ENCODE data around the gene DHRS1. TPM values are rescaled to one million over a fixed set of nuclear protein-coding genes. Genes with fewer than 3 reads are reported as not detected.

DHRS1 gene
- total and polyA plus RNA-seq, 9 of the 15 experiments (the other 6 are each of a cell fraction or from before 2014, with no cell fraction given) = 7.3 to 33.6 (median 13.3) TPM

- no TSS peak for BruUV-seq (replicated peaks)
- peak within 1 kb of the TSS in 1 of 2 experiments; percentile 58; a peak in 2 of 4 replicates for H3K9ac ChIP-seq (ENCODE audit: insufficient read depth in 1 of 2, low read depth in 2 of 2, low read length in 2 of 2)
- H2AFZ ChIP-seq (ENCODE audit: low read depth, low read length) = no peak within 1 kb of the TSS
- ChIA-PET POLR2A (interaction anchor here (0.7 to 1.6 kb wide), 7 partner anchors 11 to 174 kb away, joined by 3 to 5 read pairs (median 4); no protein-coding TSS in a partner anchor), CTCF (ENCODE audit: low intra/inter-chr PET ratio) (no interaction called here)
- no peaks in the 10 kb centered on the region for H3K9me3 ChIP-seq (replicated peaks; ENCODE audit: control insufficient read depth, insufficient read depth, low read depth, low read length)
- in situ Hi-C loops (cut with MboI) (no loop called here), intact Hi-C loops (cut with micrococcal nuclease) (no loop called here)
- H3K9me1 ChIP-seq (ENCODE audit: control insufficient read depth, insufficient read depth, low read length) = no peaks in the 10 kb centered on the region
- 64% methylated on average over 8 of the region's 14 CpGs for WGBS (ENCODE audit: insufficient coverage, low coverage, missing lambda C conversion rate)
- no peak for TF ChIP-seq ZNF830 (CRISPR knock-in tag; IDR thresholded peaks at IDR 0.05)
- no peak for TF ChIP-seq SMARCE1 (IDR thresholded peaks at IDR 0.05)
- TF ChIP-seq SLC30A9 (CRISPR knock-in tag; IDR thresholded peaks at IDR 0.05) = no peak
- TF ChIP-seq ZC3H8 (IDR thresholded peaks at IDR 0.05) = no peak
- no peak for TF ChIP-seq ZSCAN29 (IDR thresholded peaks at IDR 0.05)
- no peak for TF ChIP-seq TFAM (CRISPR knock-in tag; conservative IDR thresholded peaks at IDR 0.05)
- no peak for TF ChIP-seq ZNF551 (CRISPR knock-in tag; IDR thresholded peaks at IDR 0.05)
- no peak for TF ChIP-seq ZNF184 (CRISPR knock-in tag; IDR thresholded peaks at IDR 0.05)
- TF ChIP-seq TSC22D4 (tag; IDR thresholded peaks at IDR 0.05) = no peak
- TF ChIP-seq ETV5 (CRISPR knock-in tag; IDR thresholded peaks at IDR 0.05; ENCODE audit: low read depth) = no peak
- no peak for TF ChIP-seq ZNF780A (CRISPR knock-in tag; IDR thresholded peaks at IDR 0.05)
- no peak for TF ChIP-seq ZNF707 (CRISPR knock-in tag; conservative IDR thresholded peaks at IDR 0.05)
- no peak for TF ChIP-seq ZNF583 (CRISPR knock-in tag; IDR thresholded peaks at IDR 0.05)
- no peak for TF ChIP-seq ZNF280A (IDR thresholded peaks at IDR 0.05; ENCODE audit: low read depth, partially characterized antibody)
- DNase-seq (ENCODE audit: extremely low read depth in 1 of 4, low spot score in 3 of 4) (peak in 1 of 4 experiments; percentile 14), FAIRE-seq (no peak), ATAC-seq (peak; percentile 76)
- no peak within 1 kb of the TSS for H3K4me3 ChIP-seq
- no peaks in the 10 kb centered on the region for H3K27me3 ChIP-seq (ENCODE audit: control insufficient read depth in 2 of 2, insufficient read depth in 2 of 2, low read length in 2 of 2)
- no peak within 1 kb of the TSS for H3K4me2 ChIP-seq (ENCODE audit: insufficient read depth, low read length)
- no peaks in the 10 kb centered on the region for H4K20me1 ChIP-seq (replicated peaks; ENCODE audit: control insufficient read depth, insufficient read depth, low read length)
- peaks cover 0 to 47% of the 10 kb centered on the region in 2 experiments; a peak in 3 of 5 replicates for H3K4me1 ChIP-seq (replicated peaks in 1 of 2; ENCODE audit: control insufficient read depth in 2 of 2, insufficient read depth in 2 of 2, low read length in 2 of 2)
- no peaks in the 10 kb centered on the region for H3K36me3 ChIP-seq (ENCODE audit: control insufficient read depth, insufficient read depth, low read length)
- H3K27ac ChIP-seq (ENCODE audit: extremely low read depth, low read depth, low read length) = no peak within 1 kb of the TSS
- no peaks in the 10 kb centered on the region for H3K79me2 ChIP-seq (ENCODE audit: control insufficient read depth, insufficient read depth, low read length)
Measured at GRCh38 chr14:24262821-24263733, 36.5 kb downstream of the DHRS1 start, which contains the start of gene TGM1. TSS of gene TGM1 (minus strand) at chr14:24263177. CDS start at chr14:24262352, 825 bp downstream.

Data from K562 (cell line).